ENCODE measurements around the gene SCGB1C1. TPM values are rescaled to one million over a fixed set of nuclear protein-coding genes. Genes with fewer than 3 reads are reported as not detected.

The SCGB1C1 gene
- polyA plus RNA-seq, 1 donor (not counting 4 experiments of a cell fraction or from before 2014, with no cell fraction given), result not detected

DNA sequence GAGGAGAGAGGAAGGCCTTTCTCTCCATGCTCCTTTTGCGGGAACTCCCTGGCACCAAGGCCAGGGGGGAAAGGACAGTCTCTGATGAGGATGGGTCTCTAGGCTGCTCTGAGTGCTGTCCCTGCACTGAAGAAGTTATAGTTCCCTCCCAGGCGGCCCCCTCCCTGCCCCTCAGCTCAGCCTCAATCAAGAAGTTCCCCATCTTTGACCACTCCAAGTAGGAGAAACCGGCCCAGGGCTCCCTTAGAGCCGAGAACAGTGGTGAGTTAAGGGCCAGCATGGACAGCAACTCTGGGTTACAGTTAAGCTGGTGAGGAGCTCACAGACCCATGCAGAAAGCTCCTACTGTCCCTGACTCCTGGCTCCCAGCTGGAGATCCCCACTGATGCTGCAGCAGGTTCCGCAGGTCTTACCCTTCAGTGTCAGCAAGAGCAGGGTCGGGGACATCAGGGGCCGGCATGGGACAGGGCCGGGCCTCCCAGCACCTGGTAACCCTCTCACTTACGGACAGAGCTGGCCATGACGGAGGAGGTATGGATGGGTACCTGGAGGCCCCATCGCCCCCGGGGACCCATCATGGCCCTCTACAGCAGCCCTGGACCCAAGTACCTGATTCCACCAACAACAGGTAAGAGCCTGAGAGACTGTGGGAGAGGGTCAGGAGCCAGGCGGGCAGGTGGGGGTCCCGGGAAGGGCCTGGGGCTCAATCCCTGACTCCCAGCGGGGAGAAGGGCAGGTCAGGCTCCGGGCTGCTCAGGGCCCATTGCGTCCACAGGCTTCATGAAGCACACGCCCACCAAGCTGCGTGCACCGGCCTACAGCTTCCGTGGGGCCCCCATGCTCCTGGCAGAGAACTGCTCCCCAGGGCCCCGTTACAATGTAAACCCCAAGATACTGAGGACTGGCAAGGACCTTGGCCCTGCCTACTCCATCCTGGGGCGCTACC, 4.2 kb downstream of the SCGB1C1 start:
- Histone ChIP-seq H4K20me1 (ENCODE audit: control insufficient read depth, extremely low read depth, insufficient read depth, low read length) (no peaks in the 10 kb centered on the region), H3K9ac (ENCODE audit: control insufficient read depth, extremely low read depth, insufficient read depth, low read length) (no peak overlapping the region), H2AFZ (ENCODE audit: control insufficient read depth, low read length) (no peak overlapping the region), H3K27ac (ENCODE audit: control insufficient read depth, insufficient read depth, low read length) (no peak overlapping the region), H3K4me2 (ENCODE audit: control insufficient read depth, extremely low read depth, insufficient read depth, low read depth, low read length) (no peak overlapping the region), H3K4me3 (ENCODE audit: control insufficient read depth in 2 of 3, extremely low read depth in 1 of 3, insufficient read depth in 2 of 3, low read depth in 1 of 3, low read length in 3 of 3) (no peak overlapping the region), H3K36me3 (ENCODE audit: control insufficient read depth in 2 of 2, extremely low read depth in 1 of 2, insufficient read depth in 2 of 2, low read length in 2 of 2) (peaks cover 0 to 1% of the 10 kb centered on the region in 2 experiments), H3K79me2 (ENCODE audit: control insufficient read depth, insufficient read depth, low read length) (no peaks in the 10 kb centered on the region), H3K9me3 (ENCODE audit: control insufficient read depth, low read depth, low read length) (no peaks in the 10 kb centered on the region), H3K27me3 (ENCODE audit: control insufficient read depth, extremely low read depth, insufficient read depth, low read length) (no peaks in the 10 kb centered on the region), H3K4me1 (ENCODE audit: control insufficient read depth, extremely low read depth, insufficient read depth, low read length) (no peaks in the 10 kb centered on the region), H3K9me1 (ENCODE audit: control insufficient read depth, extremely low read depth, insufficient read depth, low read length) (no peaks in the 10 kb centered on the region)
- FAIRE-seq, result no peak
- dilution Hi-C loops (cut with MboI; ENCODE audit: extremely low pct_ligation_motif_present, low sequenced_read_pairs), result no loop called here
- no peak for TF ChIP-seq EZH2 (IDR thresholded peaks at IDR 0.05; ENCODE audit: low read length)
- TF ChIP-seq, protein P1, sequence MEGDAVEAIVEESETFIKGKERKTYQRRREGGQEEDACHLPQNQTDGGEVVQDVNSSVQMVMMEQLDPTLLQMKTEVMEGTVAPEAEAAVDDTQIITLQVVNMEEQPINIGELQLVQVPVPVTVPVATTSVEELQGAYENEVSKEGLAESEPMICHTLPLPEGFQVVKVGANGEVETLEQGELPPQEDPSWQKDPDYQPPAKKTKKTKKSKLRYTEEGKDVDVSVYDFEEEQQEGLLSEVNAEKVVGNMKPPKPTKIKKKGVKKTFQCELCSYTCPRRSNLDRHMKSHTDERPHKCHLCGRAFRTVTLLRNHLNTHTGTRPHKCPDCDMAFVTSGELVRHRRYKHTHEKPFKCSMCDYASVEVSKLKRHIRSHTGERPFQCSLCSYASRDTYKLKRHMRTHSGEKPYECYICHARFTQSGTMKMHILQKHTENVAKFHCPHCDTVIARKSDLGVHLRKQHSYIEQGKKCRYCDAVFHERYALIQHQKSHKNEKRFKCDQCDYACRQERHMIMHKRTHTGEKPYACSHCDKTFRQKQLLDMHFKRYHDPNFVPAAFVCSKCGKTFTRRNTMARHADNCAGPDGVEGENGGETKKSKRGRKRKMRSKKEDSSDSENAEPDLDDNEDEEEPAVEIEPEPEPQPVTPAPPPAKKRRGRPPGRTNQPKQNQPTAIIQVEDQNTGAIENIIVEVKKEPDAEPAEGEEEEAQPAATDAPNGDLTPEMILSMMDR (optimal IDR thresholded peaks at IDR 0.05 in 1 of 3, IDR thresholded peaks at IDR 0.05 in 1 of 3, conservative IDR thresholded peaks at IDR 0.05 in 1 of 3; ENCODE audit: extremely low read depth in 1 of 3, insufficient read depth in 2 of 3, low read length in 3 of 3), result no peak
- no peak for DNase-seq (ENCODE audit: low read depth, low spot score)

DNA sequence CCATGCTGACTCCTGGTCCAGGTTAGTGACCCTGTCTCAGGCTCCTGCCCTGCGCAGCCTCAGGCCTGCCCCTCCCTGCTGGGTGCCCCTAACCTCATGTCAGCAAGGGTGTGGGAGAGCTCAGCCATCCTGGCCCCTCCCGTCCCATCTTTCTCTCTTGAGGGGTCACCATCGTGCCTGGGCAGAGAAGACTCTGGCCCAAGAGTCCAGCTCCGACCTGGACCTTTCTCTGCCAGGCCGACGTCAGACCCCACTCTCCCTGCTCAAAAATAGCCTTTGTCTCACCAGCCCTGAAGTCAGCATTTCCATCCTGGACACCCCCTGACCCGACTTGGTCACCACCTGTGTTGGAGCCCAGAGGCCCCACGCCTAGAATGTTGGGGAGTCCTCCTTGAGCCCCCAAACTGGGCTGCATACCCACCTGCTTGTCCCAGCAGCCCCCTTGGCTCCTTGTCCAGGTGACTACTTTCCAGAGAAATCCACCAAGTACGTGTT, 4.9 kb downstream of the SCGB1C1 start:
- TF ChIP-seq EZH2 (IDR thresholded peaks at IDR 0.05; ENCODE audit: low read length), result no peak
- TF ChIP-seq, protein P1 (optimal IDR thresholded peaks at IDR 0.05 in 1 of 3, IDR thresholded peaks at IDR 0.05 in 1 of 3, conservative IDR thresholded peaks at IDR 0.05 in 1 of 3; ENCODE audit: extremely low read depth in 1 of 3, insufficient read depth in 2 of 3, low read length in 3 of 3), result no peak
- FAIRE-seq, result no peak
- dilution Hi-C loops (cut with MboI; ENCODE audit: extremely low pct_ligation_motif_present, low sequenced_read_pairs), result no loop called here

More for the DNA sequence above, 4.9 kb downstream of the SCGB1C1 start:
- no peak for DNase-seq (ENCODE audit: low read depth, low spot score)
- Histone ChIP-seq H4K20me1 (ENCODE audit: control insufficient read depth, extremely low read depth, insufficient read depth, low read length) (no peaks in the 10 kb centered on the region), H2AFZ (ENCODE audit: control insufficient read depth, low read length) (no peak overlapping the region), H3K9me1 (ENCODE audit: control insufficient read depth, extremely low read depth, insufficient read depth, low read length) (no peaks in the 10 kb centered on the region), H3K79me2 (ENCODE audit: control insufficient read depth, insufficient read depth, low read length) (no peaks in the 10 kb centered on the region), H3K27me3 (ENCODE audit: control insufficient read depth, extremely low read depth, insufficient read depth, low read length) (no peaks in the 10 kb centered on the region), H3K9me3 (ENCODE audit: control insufficient read depth, low read depth, low read length) (no peaks in the 10 kb centered on the region), H3K4me3 (ENCODE audit: control insufficient read depth in 2 of 3, extremely low read depth in 1 of 3, insufficient read depth in 2 of 3, low read depth in 1 of 3, low read length in 3 of 3) (no peak overlapping the region), H3K36me3 (ENCODE audit: control insufficient read depth in 2 of 2, extremely low read depth in 1 of 2, insufficient read depth in 2 of 2, low read length in 2 of 2) (peaks cover 0 to 1% of the 10 kb centered on the region in 2 experiments), H3K4me2 (ENCODE audit: control insufficient read depth, extremely low read depth, insufficient read depth, low read depth, low read length) (no peak overlapping the region), H3K9ac (ENCODE audit: control insufficient read depth, extremely low read depth, insufficient read depth, low read length) (no peak overlapping the region), H3K4me1 (ENCODE audit: control insufficient read depth, extremely low read depth, insufficient read depth, low read length) (no peaks in the 10 kb centered on the region), H3K27ac (ENCODE audit: control insufficient read depth, insufficient read depth, low read length) (no peak overlapping the region)
